SK-N-SH (cell line): ENCODE data around the gene HEPACAM. TPM values are rescaled to one million over a fixed set of nuclear protein-coding genes. Genes with fewer than 3 reads are reported as not detected.
A peak's percentile ranks its signal among the peaks of the same experiment; 100 is the strongest.
"Not testable (repeated sequence)": the region's sequence is repeated elsewhere in the genome, so short reads cannot be mapped to it uniquely, and the experiment has no call there.

Source experiments
- CTCF ChIA-PET: fragments of 300-600, 350-600 bp; formaldehyde crosslinking; extraction: SDS; loops from one replicate; lab custom pipeline; 2021; lab: Yijun Ruan, JAX
- POLR2A ChIA-PET: fragments of 350-600 bp; sonication (Branson Sonifier 250); formaldehyde crosslinking; extraction: SDS; loops from one replicate; lab custom pipeline; 2020; ENCODE audit warnings: antibody characterized with exemption, inconsistent platforms; lab: Yijun Ruan, JAX
- DNase-seq: peaks from one replicate; pipeline ENCODE4 v3.0.0; 2012
- H2AFZ ChIP-seq: fragments of 200-600 bp; sonication (generic); 2 replicates; pipeline ENCODE4 v1.8.1; 2016; ENCODE audit warnings: antibody characterized with exemption, mild to moderate bottlenecking, low read depth
- H3F3A ChIP-seq: fragments of 200-600 bp; sonication (generic); replicated peaks from 2 replicates; pipeline ENCODE3; 2016; ENCODE audit warnings: antibody characterized with exemption, mild to moderate bottlenecking; ENCODE audit not compliant: insufficient read depth
- H3K27ac ChIP-seq, 2 experiments: fragments of 200-500 bp in 1 of 2; fragments of 200-600 bp in 1 of 2; sonication (Bioruptor generic) in 1 of 2; sonication (generic), shearing (Covaris generic) in 1 of 2; 2 replicates each; pipeline versions ENCODE4 v1.5.1 to v1.6.1; 2014 to 2016; ENCODE audit warnings: low read depth in 2 of 2, inconsistent platforms in 1 of 2, low read length in 1 of 2, mild to moderate bottlenecking in 1 of 2, mixed read lengths in 1 of 2
- H3K27me3 ChIP-seq: fragments of 200-600 bp; sonication (generic), shearing (Covaris generic); 2 replicates; pipeline ENCODE4 v1.6.1; 2016; ENCODE audit warnings: mixed run types; ENCODE audit not compliant: insufficient read depth
- H3K36me3 ChIP-seq, 2 experiments: fragments of 200-500 bp in 1 of 2; fragments of 200-600 bp in 1 of 2; sonication (Bioruptor generic) in 1 of 2; sonication (generic) in 1 of 2; replicated peaks in 1 of 2; 2 replicates each; pipeline versions ENCODE3 to v1.5.1; 2014 to 2016; ENCODE audit warnings: low read length in 1 of 2, mild to moderate bottlenecking in 1 of 2; ENCODE audit not compliant: insufficient read depth in 2 of 2, control insufficient read depth in 1 of 2
- H3K4me1 ChIP-seq, 2 experiments: fragments of 200-500 bp in 1 of 2; fragments of 200-600 bp in 1 of 2; sonication (Bioruptor generic) in 1 of 2; sonication (generic), shearing (Covaris generic) in 1 of 2; 2 replicates each; pipeline versions ENCODE4 v1.5.1 to v1.6.1; 2014 to 2016; ENCODE audit warnings: low read depth in 1 of 2, low read length in 1 of 2, mixed run types in 1 of 2; ENCODE audit not compliant: insufficient read depth in 2 of 2, control insufficient read depth in 1 of 2
- H3K4me2 ChIP-seq: fragments of 200-600 bp; sonication (generic), shearing (Covaris generic); 2 replicates; pipeline ENCODE4 v1.6.1; 2017; ENCODE audit warnings: mixed run types
- H3K4me3 ChIP-seq, 2 experiments: fragments of 200-500 bp in 1 of 2; fragments of 200-600 bp in 1 of 2; sonication (Bioruptor generic) in 1 of 2; sonication (generic), shearing (Covaris generic) in 1 of 2; 2 replicates each; pipeline versions ENCODE4 v1.5.1 to v1.8.1; 2014 to 2016; ENCODE audit warnings: low read depth in 2 of 2, inconsistent platforms in 1 of 2, low read length in 1 of 2, mild to moderate bottlenecking in 1 of 2, mixed read lengths in 1 of 2, moderate library complexity in 1 of 2
- H3K79me2 ChIP-seq: fragments of 200-600 bp; sonication (generic); 2 replicates; pipeline ENCODE4 v1.8.1; 2017; ENCODE audit warnings: mild to moderate bottlenecking; ENCODE audit not compliant: insufficient read depth
- H3K9ac ChIP-seq: fragments of 200-600 bp; sonication (generic); 2 replicates; pipeline ENCODE4 v1.6.1; 2017; ENCODE audit warnings: mixed run types
- H3K9me2 ChIP-seq: fragments of 200-600 bp; sonication (generic); 2 replicates; pipeline ENCODE4 v1.6.1; 2017; ENCODE audit warnings: mixed run types
- H3K9me3 ChIP-seq: fragments of 200-600 bp; sonication (generic); 2 replicates; pipeline ENCODE4 v1.6.1; 2017; ENCODE audit warnings: mixed run types, mild to moderate bottlenecking, moderate library complexity
- H4K20me1 ChIP-seq: fragments of 200-600 bp; sonication (generic); 2 replicates; pipeline ENCODE4 v1.6.1; 2017; ENCODE audit warnings: mild to moderate bottlenecking, mixed run types; ENCODE audit not compliant: insufficient read depth
- CTCF ChIP-seq: fragments of 200-600 bp; sonication (generic); IDR thresholded peaks from 2 replicates; pipeline ENCODE4 v1.6.1; 2017; ENCODE audit warnings: antibody characterized with exemption, mild to moderate bottlenecking, moderate library complexity
- ELF1 ChIP-seq: IDR thresholded peaks from 2 replicates; pipeline ENCODE4 v1.4.0; 2012
- EP300 ChIP-seq, 2 experiments: IDR thresholded peaks; 2 replicates each; pipeline versions ENCODE4 v1.4.0 to v1.6.1; 2012; ENCODE audit warnings: borderline replicate concordance in 1 of 2, low read depth in 1 of 2, low read length in 1 of 2
- EZH2phosphoT487 ChIP-seq: fragments of 200-600 bp; sonication (generic); IDR thresholded peaks from 2 replicates; pipeline ENCODE4 v1.6.1; 2017; ENCODE audit warnings: low read depth, mixed run types, mild to moderate bottlenecking, antibody characterized with exemption, moderate library complexity, borderline replicate concordance
- FOSL2 ChIP-seq: IDR thresholded peaks from 2 replicates; pipeline ENCODE4 v1.4.0; 2012; ENCODE audit warnings: low read depth, mild to moderate bottlenecking, moderate library complexity, borderline replicate concordance
- FOXM1 ChIP-seq: IDR thresholded peaks from 2 replicates; pipeline ENCODE4 v1.4.0; 2012; ENCODE audit warnings: low read depth, mild to moderate bottlenecking
- GABPA ChIP-seq: IDR thresholded peaks from 2 replicates; pipeline ENCODE4 v1.4.0; 2012; ENCODE audit warnings: low read depth, mild to moderate bottlenecking
- GATA2 ChIP-seq: sonication (generic); formaldehyde crosslinking; IDR thresholded peaks from 2 replicates; pipeline ENCODE4 v1.5.0; 2020; ENCODE audit warnings: mild to moderate bottlenecking, missing genetic modification reagents
- IRF3 ChIP-seq: fragments of 150-350 bp; IDR thresholded peaks from 2 replicates; pipeline ENCODE4 v1.6.1; 2016; ENCODE audit warnings: mild to moderate bottlenecking, low read depth, low read length
- JUND ChIP-seq: IDR thresholded peaks from 2 replicates; pipeline ENCODE4 v1.4.0; 2012
- MEF2A ChIP-seq: IDR thresholded peaks from 2 replicates; pipeline ENCODE4 v1.4.0; 2012; ENCODE audit warnings: low read depth, borderline replicate concordance
- MXI1 ChIP-seq: IDR thresholded peaks from 2 replicates; pipeline ENCODE4 v1.6.1; 2012; ENCODE audit warnings: mild to moderate bottlenecking, low read depth, low read length, improper control_type of control experiment
- NFIC ChIP-seq: IDR thresholded peaks from 2 replicates; pipeline ENCODE4 v1.4.0; 2012; ENCODE audit warnings: borderline replicate concordance
- NRF1 ChIP-seq: IDR thresholded peaks from 2 replicates; pipeline ENCODE4 v1.6.1; 2012; ENCODE audit warnings: low read depth, mild to moderate bottlenecking, low read length
- POLR2AphosphoS5 ChIP-seq: IDR thresholded peaks from 2 replicates; pipeline ENCODE4 v1.6.1; 2012; ENCODE audit warnings: low read depth, low read length
- RAD21 ChIP-seq: IDR thresholded peaks from 2 replicates; pipeline ENCODE4 v1.6.1; 2012; ENCODE audit warnings: mild to moderate bottlenecking, low read length
- RXRA ChIP-seq: IDR thresholded peaks from 2 replicates; pipeline ENCODE4 v1.4.0; 2012; ENCODE audit warnings: low read depth, mild to moderate bottlenecking, borderline replicate concordance
- TCF12 ChIP-seq: IDR thresholded peaks from 2 replicates; pipeline ENCODE4 v1.4.0; 2012
- YY1 ChIP-seq: IDR thresholded peaks from 2 replicates; pipeline ENCODE4 v1.4.0; 2012; ENCODE audit warnings: low read depth, mild to moderate bottlenecking
- WGBS: methylation state at CpG from one replicate; pipeline ENCODE4 v1.1.6; 2017; ENCODE audit warnings: low lambda C conversion rate; 5-methylcytosine and 5-hydroxymethylcytosine counted together
- polyA plus RNA-seq, 3 experiments: library from polyadenylated mRNA; depleted of rRNA; stranded (reverse); fragments of >200 nt; gene quantifications; 2 replicates each; pipeline ENCODE4 v1.2.3, GENCODE V29; 2012
- TF ChIP-seq, protein P1 (sequence below): fragments of 150-350 bp; IDR thresholded peaks from 2 replicates; pipeline ENCODE4 v1.6.1; 2017; ENCODE audit warnings: antibody characterized with exemption, low read length, low read depth, borderline replicate concordance

Gene HEPACAM
- polyA plus RNA-seq, 1 of the 3 experiments (the other 2 are of a cell fraction) = not detected

GRCh38 chr11:124971810-124972209 is 36.0 kb upstream of the HEPACAM start:
- Histone ChIP-seq H3K36me3 (no peaks in the 10 kb centered on the region), H3K9me3 (no peaks in the 10 kb centered on the region), H3K27me3 (no peaks in the 10 kb centered on the region), H3K27ac (no peak overlapping the region), H3K9ac (no peak overlapping the region), H4K20me1 (no peaks in the 10 kb centered on the region), H3F3A (peaks cover 7% of the 10 kb centered on the region), H2AFZ (no peak overlapping the region), H3K9me2 (no peaks in the 10 kb centered on the region), H3K79me2 (no peaks in the 10 kb centered on the region), H3K4me3 (no peak overlapping the region), H3K4me1 (no peaks in the 10 kb centered on the region), H3K4me2 (no peak overlapping the region)
- no peak for TF ChIP-seq FOSL2
- TF ChIP-seq EP300 (IDR thresholded peaks at IDR 0.05; ENCODE audit: borderline replicate concordance in 1 of 2, low read depth in 1 of 2, low read length in 1 of 2) = no peak
- TF ChIP-seq RAD21 = no peak
- TF ChIP-seq MXI1 = no peak
- TF ChIP-seq, protein P1, sequence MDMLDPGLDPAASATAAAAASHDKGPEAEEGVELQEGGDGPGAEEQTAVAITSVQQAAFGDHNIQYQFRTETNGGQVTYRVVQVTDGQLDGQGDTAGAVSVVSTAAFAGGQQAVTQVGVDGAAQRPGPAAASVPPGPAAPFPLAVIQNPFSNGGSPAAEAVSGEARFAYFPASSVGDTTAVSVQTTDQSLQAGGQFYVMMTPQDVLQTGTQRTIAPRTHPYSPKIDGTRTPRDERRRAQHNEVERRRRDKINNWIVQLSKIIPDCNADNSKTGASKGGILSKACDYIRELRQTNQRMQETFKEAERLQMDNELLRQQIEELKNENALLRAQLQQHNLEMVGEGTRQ = no peak
- no peak for TF ChIP-seq TCF12
- TF ChIP-seq NFIC = no peak
- TF ChIP-seq MEF2A = no peak
- TF ChIP-seq ELF1 = no peak
- TF ChIP-seq CTCF = no peak
- TF ChIP-seq NRF1 = no peak
- no peak for TF ChIP-seq JUND
- TF ChIP-seq GABPA = no peak
- no peak for TF ChIP-seq GATA2
- no peak for TF ChIP-seq FOXM1
- TF ChIP-seq EZH2phosphoT487 = no peak
- TF ChIP-seq POLR2AphosphoS5 = no peak
- POLR2A ChIA-PET = no interaction called here
- WGBS = 90% methylated on average over 2 of the region's 2 CpGs
- DNase-seq = no peak
- CTCF ChIA-PET = interaction anchor here (0.9 to 1.0 kb wide), 2 partner anchors 373 to 462 kb away, joined by 3 to 5 read pairs; no protein-coding TSS in a partner anchor

GRCh38 chr11:124970925-124971324 is 35.1 kb upstream of the HEPACAM start:
- TF ChIP-seq FOXM1 = no peak
- 0 out of 2 replicates have a peak, but pooled peaks have one; percentile 10 for TF ChIP-seq CTCF
- no peak for TF ChIP-seq POLR2AphosphoS5
- no peak for TF ChIP-seq RXRA
- no peak for TF ChIP-seq IRF3
- no peak for TF ChIP-seq YY1
- WGBS = 90% methylated on average over 2 of the region's 2 CpGs
- H4K20me1 ChIP-seq = no peaks in the 10 kb centered on the region
- H3K9me3 ChIP-seq = no peaks in the 10 kb centered on the region
- no peak overlapping the region for H3K27ac ChIP-seq
- ChIA-PET CTCF (interaction anchor here (0.9 to 1.0 kb wide), 2 partner anchors 374 to 462 kb away, joined by 3 to 5 read pairs; no protein-coding TSS in a partner anchor), POLR2A (no interaction called here)
- no peaks in the 10 kb centered on the region for H3K27me3 ChIP-seq
- no peaks in the 10 kb centered on the region for H3K36me3 ChIP-seq
- H2AFZ ChIP-seq = no peak overlapping the region
- no peaks in the 10 kb centered on the region for H3K79me2 ChIP-seq
- no peak overlapping the region for H3K4me2 ChIP-seq
- peak; percentile 5 for DNase-seq
- H3F3A ChIP-seq = peaks cover 7% of the 10 kb centered on the region
- no peaks in the 10 kb centered on the region for H3K4me1 ChIP-seq
- no peaks in the 10 kb centered on the region for H3K9me2 ChIP-seq
- no peak overlapping the region for H3K9ac ChIP-seq
- H3K4me3 ChIP-seq = no peak overlapping the region

- H4K20me1 ChIP-seq, H3F3A ChIP-seq, H3K36me3 ChIP-seq, H2AFZ ChIP-seq, H3K9ac ChIP-seq, DNase-seq, H3K27ac ChIP-seq, H3K9me3 ChIP-seq, H3K4me2 ChIP-seq, H3K4me3 ChIP-seq, H3K9me2 ChIP-seq, H3K4me1 ChIP-seq, H3K27me3 ChIP-seq, CTCF ChIA-PET, H3K79me2 ChIP-seq: not testable (repeated sequence)
- POLR2A ChIA-PET = interaction anchor here (0.6 kb wide), 1 partner anchor 1152 kb away, joined by 3 read pairs; no protein-coding TSS in a partner anchor
- 93% methylated on average over 9 of the region's 13 CpGs for WGBS
Measured at GRCh38 chr11:124968197-124968596, 32.4 kb upstream of the HEPACAM start.
